ENCODE data around the gene STK16.
A peak's percentile ranks its signal among the peaks of the same experiment; 100 is the strongest.

Gene STK16

GRCh38 chr2:219271021-219271420, 25.7 kb downstream of the STK16 start:
- DNase-seq (ENCODE audit: low read depth), result no peak
- no peak overlapping the region for H3K4me3 ChIP-seq (ENCODE audit: low read depth, low read length)
- TF ChIP-seq CTCF (IDR thresholded peaks at IDR 0.05; ENCODE audit: control insufficient read depth, extremely low read depth, insufficient read depth), result no peak

- TF ChIP-seq CTCF (IDR thresholded peaks at IDR 0.05; ENCODE audit: control insufficient read depth, extremely low read depth, insufficient read depth), result no peak
- no peak for DNase-seq (ENCODE audit: low read depth)
- no peak overlapping the region for H3K4me3 ChIP-seq (ENCODE audit: low read depth, low read length)
Measured at GRCh38 chr2:219272356-219272755, 27.1 kb downstream of the STK16 start.

GRCh38 chr2:219272995-219273394, 27.7 kb downstream of the STK16 start:
- no peak for TF ChIP-seq CTCF (IDR thresholded peaks at IDR 0.05; ENCODE audit: control insufficient read depth, extremely low read depth, insufficient read depth)
- H3K4me3 ChIP-seq (ENCODE audit: low read depth, low read length), result no peak overlapping the region
- no peak for DNase-seq (ENCODE audit: low read depth)

- no peak for TF ChIP-seq CTCF (IDR thresholded peaks at IDR 0.05; ENCODE audit: control insufficient read depth, extremely low read depth, insufficient read depth)
- DNase-seq (ENCODE audit: low read depth), result no peak
- H3K4me3 ChIP-seq (ENCODE audit: low read depth, low read length), result no peak overlapping the region
Measured at GRCh38 chr2:219273937-219274336, 28.7 kb downstream of the STK16 start.

GRCh38 chr2:219274361-219274921, 29.2 kb downstream of the STK16 start:
- no peak for DNase-seq (ENCODE audit: low read depth)
- TF ChIP-seq CTCF (IDR thresholded peaks at IDR 0.05; ENCODE audit: control insufficient read depth, extremely low read depth, insufficient read depth), result no peak
- H3K4me3 ChIP-seq (ENCODE audit: low read depth, low read length), result no peak overlapping the region

- H3K4me3 ChIP-seq (ENCODE audit: low read depth, low read length), result no peak overlapping the region
- TF ChIP-seq CTCF (IDR thresholded peaks at IDR 0.05; ENCODE audit: control insufficient read depth, extremely low read depth, insufficient read depth), result peak; percentile 93
- peak; percentile 23 for DNase-seq (ENCODE audit: low read depth)
Measured at GRCh38 chr2:219277703-219278654, 32.7 kb downstream of the STK16 start.

All from LNCaP clone FGC (cell line).